GM21381 (cell line): ENCODE data around the gene CAMSAP1.

ENCODE experiments used
- ATAC-seq: cut with Tn5 transposase; IDR thresholded peaks from one replicate; pipeline ENCODE4 v1.9.1; 2021; ENCODE audit warnings: mild to moderate bottlenecking, moderate library complexity; ENCODE audit not compliant: unreplicated experiment

The CAMSAP1 gene

DNA sequence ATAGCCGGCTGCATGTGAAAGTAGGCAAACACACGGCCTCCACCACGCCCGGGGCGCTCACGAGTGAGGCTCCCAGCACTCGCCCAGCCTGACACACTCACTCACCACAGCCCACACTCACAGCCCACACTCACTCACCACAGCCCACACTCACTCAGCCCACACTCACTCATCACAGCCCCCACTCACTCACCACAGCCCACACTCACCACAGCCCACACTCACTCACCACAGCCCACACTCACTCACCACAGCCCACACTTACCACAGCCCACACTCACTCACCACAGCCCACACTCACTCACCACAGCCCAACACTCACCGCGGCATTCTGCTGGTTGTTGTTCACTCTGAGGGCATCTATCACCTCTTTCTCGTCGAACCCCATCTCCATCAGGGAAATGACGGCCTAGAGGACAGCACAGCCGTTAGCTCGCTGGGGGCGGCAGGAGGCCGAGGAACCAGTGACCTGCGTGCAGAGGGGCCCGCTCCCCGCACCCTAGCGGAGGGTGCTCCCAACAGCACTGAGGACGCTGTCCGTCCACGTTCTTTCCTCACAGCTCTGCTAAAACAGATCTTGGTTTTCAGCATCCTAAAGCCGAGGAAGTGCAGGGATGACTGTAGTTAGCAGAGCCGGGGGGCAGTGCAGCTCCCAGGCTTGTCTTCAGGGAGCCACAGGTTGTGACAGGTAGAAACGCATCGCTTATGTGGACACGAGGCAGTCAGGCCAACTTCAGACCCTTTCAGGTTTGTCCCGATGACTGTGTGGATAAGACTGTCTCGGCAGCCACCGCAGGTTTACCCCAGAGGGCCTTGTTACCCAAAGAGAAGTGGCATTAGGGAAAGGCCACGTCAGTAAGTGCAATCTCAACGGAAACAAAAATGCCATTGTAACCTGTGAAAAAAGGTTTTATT is 32.3 kb upstream of the CAMSAP1 start:
- no peak for ATAC-seq

DNA sequence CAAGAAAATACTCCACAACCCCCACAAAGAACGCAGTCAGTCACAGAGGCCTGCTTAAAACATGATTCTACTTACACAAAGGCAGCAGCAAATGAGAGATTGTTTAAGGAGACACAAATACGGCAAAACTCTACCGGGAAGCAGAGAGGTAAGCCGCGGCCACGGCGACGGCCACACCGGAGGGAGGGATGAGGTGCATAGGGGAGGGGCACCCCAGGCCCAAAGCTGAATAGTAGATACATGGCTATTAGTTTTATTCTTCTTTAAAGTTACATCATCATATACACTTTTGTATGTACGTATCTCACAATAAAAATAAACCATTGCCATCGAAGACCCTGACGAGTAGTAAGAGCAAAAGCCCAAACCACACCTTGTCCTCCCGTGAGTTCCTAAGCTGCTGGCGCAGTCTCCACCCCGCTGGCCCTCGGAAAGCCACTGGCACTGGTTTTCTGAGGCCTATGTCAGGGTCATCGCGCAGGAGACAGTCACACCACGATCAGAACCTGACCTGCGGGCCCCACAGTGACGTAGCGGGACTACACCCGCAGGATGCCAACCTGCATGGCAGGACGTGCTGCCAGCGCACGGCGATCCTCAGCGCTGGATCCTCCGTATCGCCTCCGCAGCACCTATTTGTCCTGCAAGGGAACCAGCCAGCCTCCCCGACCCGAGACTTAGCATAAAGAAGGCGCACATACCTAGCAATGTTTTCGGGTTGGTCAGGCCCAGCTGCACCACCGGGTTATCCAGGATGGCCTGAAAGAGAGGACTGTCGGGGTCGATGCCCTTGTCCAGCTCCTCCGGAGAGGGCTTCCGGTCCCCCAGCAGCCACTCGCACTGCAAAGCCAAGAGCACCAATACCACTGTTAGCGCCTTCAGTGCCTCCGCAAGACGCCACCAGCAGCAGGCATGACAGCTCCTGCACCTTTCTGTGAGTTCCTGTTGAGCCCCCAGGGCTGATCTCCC is 30.5 kb upstream of the CAMSAP1 start:
- no peak for ATAC-seq

- ATAC-seq: no peak
Measured at GRCh38 chr9:135933114-135933513, 25.8 kb upstream of the CAMSAP1 start.

DNA sequence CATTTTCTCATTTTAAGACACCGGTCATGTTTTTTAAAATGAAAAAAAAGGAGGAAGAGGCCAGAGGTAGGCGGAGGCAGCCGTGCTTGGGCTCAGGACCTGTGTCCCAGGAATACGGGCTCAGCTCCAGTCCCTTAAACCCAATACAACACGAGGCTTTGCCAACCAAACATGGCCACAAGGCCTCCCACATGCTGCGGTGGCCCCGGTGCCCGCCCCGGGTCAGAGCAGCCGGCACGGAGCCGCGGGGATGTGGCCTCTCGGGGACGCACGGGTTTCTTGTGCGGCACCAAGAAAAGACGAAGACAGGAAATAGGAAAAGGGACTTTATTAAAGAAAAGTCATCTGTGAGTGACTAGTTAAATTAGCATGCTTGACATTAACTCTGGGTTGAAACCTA is 25.3 kb upstream of the CAMSAP1 start:
- no peak for ATAC-seq

DNA sequence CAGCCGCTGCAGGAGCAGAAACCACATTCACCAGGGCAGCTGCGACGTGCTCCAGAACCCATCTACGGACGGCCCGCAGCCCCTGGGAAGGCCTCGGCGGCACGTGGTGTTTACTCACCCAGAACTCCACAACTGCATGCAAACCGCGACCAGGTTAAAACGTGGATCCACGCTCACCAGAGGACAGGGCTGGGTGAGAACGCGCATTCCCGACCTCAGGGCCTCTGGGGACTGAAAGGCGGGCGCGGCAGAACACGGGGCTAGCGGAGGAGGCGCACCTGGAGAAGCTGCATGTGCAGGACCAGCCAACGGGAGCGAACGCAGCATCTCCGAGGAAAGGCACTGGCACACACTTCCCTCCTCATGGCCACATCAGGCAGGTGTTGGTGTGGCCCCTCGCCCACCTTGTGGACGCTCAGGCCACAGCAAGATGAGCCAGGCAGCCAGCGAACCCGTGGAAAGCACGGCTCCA is 24.0 kb upstream of the CAMSAP1 start:
- ATAC-seq: no peak

- no peak for ATAC-seq
Measured at GRCh38 chr9:135930446-135931345, 23.4 kb upstream of the CAMSAP1 start.

DNA sequence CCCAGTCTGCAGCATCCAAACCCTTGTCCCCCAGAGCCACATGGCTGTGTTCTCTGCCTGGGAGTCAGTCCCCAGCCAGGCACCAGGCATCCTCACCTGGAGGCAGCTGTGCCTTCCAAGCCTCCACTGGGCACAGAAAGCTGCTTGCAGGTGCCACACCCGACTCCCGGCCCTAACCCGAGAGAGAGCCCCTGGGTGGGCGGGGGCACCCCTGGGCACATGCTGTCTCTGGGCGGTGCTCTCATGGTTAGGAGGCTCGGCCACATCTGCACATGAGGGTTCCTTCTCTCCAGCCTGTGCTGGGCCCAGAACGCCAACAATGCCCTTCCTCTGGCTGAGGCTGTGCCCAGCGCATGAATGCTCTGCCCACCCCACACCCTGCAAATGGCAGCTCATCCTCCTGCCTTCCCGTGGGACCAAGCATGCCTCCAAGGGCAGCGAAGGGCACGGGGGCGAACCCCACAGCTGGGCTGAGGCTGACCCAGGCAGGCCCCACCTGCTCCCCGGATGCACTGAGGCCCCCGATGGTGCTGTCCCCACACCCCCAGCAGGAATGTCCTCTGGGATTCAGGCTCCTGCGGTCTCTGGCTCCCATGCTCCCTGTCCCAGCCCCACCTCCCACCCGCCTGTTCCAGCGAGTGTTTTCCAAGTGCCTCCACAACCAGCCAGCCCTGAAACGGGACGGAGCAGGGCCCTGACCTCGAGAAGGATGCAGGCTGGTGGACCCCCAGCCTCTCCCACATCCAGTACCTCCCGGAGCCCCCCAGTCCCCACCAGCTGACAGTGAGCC is 22.5 kb upstream of the CAMSAP1 start:
- no peak for ATAC-seq

- no peak for ATAC-seq
Measured at GRCh38 chr9:135928731-135929655, 21.6 kb upstream of the CAMSAP1 start.

DNA sequence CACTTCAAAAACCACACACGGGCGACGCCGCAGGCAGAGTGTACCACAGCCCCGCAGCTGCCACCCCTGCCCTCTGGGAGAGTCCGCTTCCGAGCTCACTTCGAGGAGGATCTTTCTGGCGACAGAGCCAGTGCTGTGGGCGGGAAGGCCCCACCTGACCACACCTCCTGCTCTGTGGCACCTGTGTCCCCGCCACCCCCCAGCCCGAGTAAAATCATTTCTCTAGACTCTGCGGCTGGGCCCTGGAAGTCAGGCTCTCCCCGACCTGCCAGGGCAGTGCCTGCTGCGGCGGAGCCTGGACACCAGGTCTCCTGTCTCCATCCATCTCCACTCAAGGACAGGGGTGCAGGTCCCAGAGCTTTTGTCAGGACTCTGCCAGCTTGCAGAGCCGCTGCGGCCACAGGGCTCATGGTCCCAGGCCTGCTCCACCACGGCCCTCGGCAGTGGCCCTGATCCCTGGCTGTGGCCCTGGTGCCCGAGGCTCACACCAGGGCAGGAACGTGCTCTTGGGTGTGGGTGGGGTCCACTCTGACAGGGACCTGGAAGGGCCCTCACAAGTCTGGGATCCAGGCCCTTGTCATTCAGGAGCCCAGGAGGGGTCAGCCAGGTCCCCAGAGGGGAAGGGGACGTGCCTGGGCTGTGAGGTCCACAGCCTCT is 20.9 kb upstream of the CAMSAP1 start:
- ATAC-seq: no peak

- ATAC-seq: no peak
Measured at GRCh38 chr9:135927195-135928013, 20.1 kb upstream of the CAMSAP1 start.

DNA sequence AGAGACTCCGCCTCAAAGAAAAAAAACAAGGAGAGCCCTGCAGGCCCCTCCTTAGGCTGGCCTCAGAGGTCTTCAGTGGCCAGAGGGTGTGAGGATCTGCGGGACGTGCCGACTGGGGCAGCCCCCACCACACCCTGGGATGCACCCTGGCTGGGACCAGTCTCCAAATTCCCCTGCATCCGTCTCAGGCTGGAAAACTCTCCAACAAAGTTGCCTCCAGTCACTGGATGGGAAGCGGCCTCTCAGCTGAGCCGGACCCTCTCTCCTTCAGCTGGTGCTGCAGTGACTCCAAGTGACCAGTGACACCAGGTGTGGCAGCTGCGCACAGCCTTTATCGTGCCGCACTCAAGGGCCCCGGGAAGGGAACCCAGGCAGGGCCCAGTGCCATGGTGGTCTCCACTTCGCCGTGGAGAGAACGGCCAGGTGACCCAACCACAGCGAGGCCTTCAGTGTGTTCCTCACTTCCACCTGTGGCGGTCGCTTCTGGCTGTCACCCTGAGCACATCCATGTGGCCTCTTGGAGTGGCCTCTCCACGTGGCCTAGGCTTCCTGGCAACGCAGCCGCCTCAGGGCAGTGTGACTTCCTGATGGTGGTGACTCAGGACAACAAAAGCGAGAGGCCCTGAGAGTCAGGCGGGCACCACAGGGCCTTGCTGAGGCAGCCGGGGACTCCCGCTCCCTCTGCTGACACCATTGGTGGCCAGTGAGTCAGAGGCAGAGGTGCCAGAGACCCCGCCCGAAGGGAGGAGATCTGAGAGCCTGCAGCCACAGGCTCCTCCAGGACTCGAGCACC is 19.3 kb upstream of the CAMSAP1 start:
- no peak for ATAC-seq

- no peak for ATAC-seq
Measured at GRCh38 chr9:135925496-135926133, 18.3 kb upstream of the CAMSAP1 start.

GRCh38 chr9:135924628-135925338 is 17.4 kb upstream of the CAMSAP1 start:
- ATAC-seq: no peak

DNA sequence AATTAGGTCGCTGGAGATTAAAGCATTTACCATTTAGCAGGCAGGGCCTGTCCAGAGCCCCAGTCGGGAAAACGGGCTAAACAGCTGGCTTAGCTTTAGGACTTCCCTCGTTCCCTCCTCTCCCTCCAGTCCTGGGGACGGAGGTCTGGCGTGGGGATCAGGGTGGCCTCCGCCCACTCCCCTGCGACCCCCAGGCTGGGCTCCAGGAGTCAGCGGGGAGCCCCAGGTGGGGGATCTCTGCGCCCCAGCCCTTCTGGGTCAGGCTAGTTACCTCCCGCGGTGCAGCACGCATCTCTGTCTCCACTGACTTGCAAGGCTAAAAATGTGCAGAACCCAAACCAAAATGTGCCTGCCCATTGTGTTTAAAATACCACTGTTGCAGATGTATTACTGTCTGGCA is 16.2 kb upstream of the CAMSAP1 start:
- ATAC-seq: no peak

DNA sequence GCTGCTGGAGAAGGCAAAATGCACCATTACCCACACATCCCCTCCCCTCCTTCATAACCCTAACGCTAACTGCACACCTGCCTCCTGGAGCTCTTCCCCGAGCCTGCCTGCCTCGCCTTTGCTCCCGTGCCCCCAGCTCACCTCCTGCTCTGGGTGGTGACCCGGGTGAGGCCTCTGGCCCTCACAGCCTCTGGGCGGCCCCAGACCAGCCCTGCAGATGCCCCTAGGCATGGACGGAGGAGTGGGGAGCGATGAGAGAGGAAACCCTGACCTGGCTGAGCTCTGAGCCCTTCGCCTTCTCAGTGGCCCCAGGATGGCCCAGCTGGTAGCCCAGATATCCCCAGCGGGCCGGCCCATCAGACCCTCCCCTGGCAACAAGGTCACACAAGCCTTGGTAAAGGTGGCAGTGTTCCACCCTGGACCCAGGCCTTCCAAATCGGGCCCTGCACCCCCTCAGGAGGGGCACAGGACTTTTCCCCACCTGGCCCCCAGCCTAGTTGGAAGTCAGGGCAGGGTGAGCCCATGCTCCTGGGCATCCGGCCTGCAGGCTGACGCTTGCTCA is 14.5 kb upstream of the CAMSAP1 start:
- ATAC-seq: no peak
